Measurements from ENCODE around the gene DOK7. TPM values are rescaled to one million over a fixed set of nuclear protein-coding genes. Genes with fewer than 3 reads are reported as not detected.

DOK7 gene
- total and polyA plus RNA-seq, 2 of the 4 experiments (the other 2 are of a cell fraction) = not detected

GRCh38 chr4:3414421-3415279 lies 48.5 kb upstream of the DOK7 start:
- Histone ChIP-seq H4K91ac (ENCODE audit: insufficient read depth, low read depth, low read length) (no peak overlapping the region), H3K27me3 (ENCODE audit: control insufficient read depth, insufficient read depth, low read length) (no peaks in the 10 kb centered on the region), H2AFZ (replicated peaks; ENCODE audit: low read length, poor library complexity) (no peak overlapping the region), H4K20me1 (ENCODE audit: insufficient read depth, low read length) (peaks cover 9% of the 10 kb centered on the region), H3K79me1 (ENCODE audit: low read depth in 1 of 2, low read length in 2 of 2) (peaks cover 10% of the 10 kb centered on the region in 2 experiments; a peak in 3 of 4 replicates), H3K9me3 (ENCODE audit: control insufficient read depth, insufficient read depth, low read length) (no peaks in the 10 kb centered on the region), H2AK9ac (replicated peaks; ENCODE audit: low read depth, low read length, poor library complexity) (no peak overlapping the region), H3K4me3 (ENCODE audit: insufficient read depth, low read depth, low read length) (no peak overlapping the region), H3K18ac (ENCODE audit: low read depth, low read length) (no peak overlapping the region), H3K9ac (ENCODE audit: low read depth, low read length) (no peak overlapping the region), H3K4me2 (ENCODE audit: low read depth, low read length) (no peak overlapping the region), H3K36me3 (ENCODE audit: control insufficient read depth, insufficient read depth, low read length) (peaks cover 19% of the 10 kb centered on the region), H4K5ac (ENCODE audit: low read depth, low read length) (no peak overlapping the region), H3K27ac (ENCODE audit: insufficient read depth, low read length) (no peak overlapping the region), H4K8ac (ENCODE audit: low read depth in 2 of 2, low read length in 2 of 2) (no peak overlapping the region), H3K4me1 (ENCODE audit: control insufficient read depth, insufficient read depth, low read length) (no peaks in the 10 kb centered on the region), H3K23ac (ENCODE audit: low read depth, low read length) (no peak overlapping the region), H3K9me1 (ENCODE audit: insufficient read depth, low read length) (peaks cover 8% of the 10 kb centered on the region; the same call in 1 of the 2 replicates), H2BK20ac (ENCODE audit: low read depth, low read length) (no peak overlapping the region), H2BK5ac (ENCODE audit: low read depth, low read length, poor library complexity, severe bottlenecking) (no peak overlapping the region), H2AK5ac (ENCODE audit: low read depth, low read length) (no peak overlapping the region), H2BK120ac (ENCODE audit: low read depth, low read length) (no peak overlapping the region), H3K56ac (ENCODE audit: extremely low read depth, insufficient read depth, low read length) (no peak overlapping the region), H3K4ac (ENCODE audit: low read depth, low read length) (no peak overlapping the region), H2BK15ac (ENCODE audit: low read depth, low read length) (no peak overlapping the region), H3K14ac (replicated peaks; ENCODE audit: low read depth, low read length) (no peak overlapping the region)
- POLR2A ChIA-PET (ENCODE audit: unreplicated experiment) = no interaction called here
- intact Hi-C loops (cut with micrococcal nuclease) = no loop called here
- CTCF ChIA-PET = no interaction called here
- in situ Hi-C loops (cut with MboI; ENCODE audit: low sequenced_read_pairs) = no loop called here
- ATAC-seq (ENCODE audit: low read depth) (no peak), DNase-seq (no peak)
- dilution Hi-C loops (cut with HindIII; ENCODE audit: low sequenced_read_pairs, unreplicated experiment) = no loop called here
- no peak for TF ChIP-seq BHLHE40 (IDR thresholded peaks at IDR 0.05; ENCODE audit: low read depth, low read length)
- no peak for TF ChIP-seq CEBPB (IDR thresholded peaks at IDR 0.05; ENCODE audit: low read depth, low read length)
- no peak for TF ChIP-seq RFX5 (IDR thresholded peaks at IDR 0.05; ENCODE audit: low read depth, low read length)
- no peak for TF ChIP-seq MXI1 (IDR thresholded peaks at IDR 0.05; ENCODE audit: borderline replicate concordance, low read depth, low read length)
- TF ChIP-seq RCOR1 (IDR thresholded peaks at IDR 0.05; ENCODE audit: insufficient replicate concordance, low read length) = no peak
- no peak for TF ChIP-seq FOS (IDR thresholded peaks at IDR 0.05; ENCODE audit: low read depth, low read length)
- no peak for TF ChIP-seq RAD21 (IDR thresholded peaks at IDR 0.05; ENCODE audit: low read length)
- no peak for TF ChIP-seq ELK1 (IDR thresholded peaks at IDR 0.05; ENCODE audit: borderline replicate concordance, low read depth, low read length)
- TF ChIP-seq MAFK (IDR thresholded peaks at IDR 0.05; ENCODE audit: low read depth, low read length) = no peak
- TF ChIP-seq USF2 (IDR thresholded peaks at IDR 0.05; ENCODE audit: low read depth, low read length) = no peak
- no peak for TF ChIP-seq NFE2L2 (IDR thresholded peaks at IDR 0.05; ENCODE audit: low read depth, low read length)
- BruUV-seq (replicated peaks) = no TSS peak
- 79% methylated on average over 11 of the region's 37 CpGs; no CpG with 5 or more reads in 1 of the 2 experiments for WGBS, 2 experiments (ENCODE audit: extremely low coverage in 2 of 2, insufficient read length in 1 of 2)
